GM12801 (cell line): ENCODE data around the gene NIFK.

ENCODE experiments used
- TF ChIP-seq, protein P1 (sequence below): IDR thresholded peaks from one replicate; pipeline ENCODE4 v1.5.1; 2011; ENCODE audit warnings: control low read depth; ENCODE audit not compliant: insufficient read length; ENCODE audit errors: extremely low read depth

Gene NIFK

DNA sequence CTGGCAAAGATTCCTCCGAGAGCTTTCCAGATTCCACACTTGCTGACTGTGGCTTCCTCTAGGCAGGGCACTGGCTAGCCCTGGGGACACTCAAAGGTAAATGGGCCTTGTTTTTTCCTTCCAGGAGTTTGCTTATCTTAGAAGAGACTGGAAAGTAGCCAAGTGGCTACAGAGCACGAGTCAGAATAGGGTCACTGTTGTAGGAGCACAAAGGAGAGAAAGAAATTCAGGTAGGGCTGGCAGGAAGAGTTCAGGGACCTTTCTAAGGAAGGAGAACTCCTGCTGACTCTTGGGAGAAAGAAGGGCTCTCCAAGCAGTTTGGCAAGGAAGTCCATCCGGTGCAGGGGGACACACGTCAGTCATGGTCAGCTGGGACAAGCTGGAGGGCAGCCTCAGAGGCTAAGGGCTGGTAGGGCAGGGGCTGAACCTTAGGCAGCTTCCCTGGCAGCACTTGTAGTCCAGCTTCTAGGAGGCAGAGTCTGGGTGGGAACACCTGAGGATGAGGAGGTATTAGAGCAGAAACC, 39.5 kb downstream of the NIFK start:
- TF ChIP-seq, protein P1, sequence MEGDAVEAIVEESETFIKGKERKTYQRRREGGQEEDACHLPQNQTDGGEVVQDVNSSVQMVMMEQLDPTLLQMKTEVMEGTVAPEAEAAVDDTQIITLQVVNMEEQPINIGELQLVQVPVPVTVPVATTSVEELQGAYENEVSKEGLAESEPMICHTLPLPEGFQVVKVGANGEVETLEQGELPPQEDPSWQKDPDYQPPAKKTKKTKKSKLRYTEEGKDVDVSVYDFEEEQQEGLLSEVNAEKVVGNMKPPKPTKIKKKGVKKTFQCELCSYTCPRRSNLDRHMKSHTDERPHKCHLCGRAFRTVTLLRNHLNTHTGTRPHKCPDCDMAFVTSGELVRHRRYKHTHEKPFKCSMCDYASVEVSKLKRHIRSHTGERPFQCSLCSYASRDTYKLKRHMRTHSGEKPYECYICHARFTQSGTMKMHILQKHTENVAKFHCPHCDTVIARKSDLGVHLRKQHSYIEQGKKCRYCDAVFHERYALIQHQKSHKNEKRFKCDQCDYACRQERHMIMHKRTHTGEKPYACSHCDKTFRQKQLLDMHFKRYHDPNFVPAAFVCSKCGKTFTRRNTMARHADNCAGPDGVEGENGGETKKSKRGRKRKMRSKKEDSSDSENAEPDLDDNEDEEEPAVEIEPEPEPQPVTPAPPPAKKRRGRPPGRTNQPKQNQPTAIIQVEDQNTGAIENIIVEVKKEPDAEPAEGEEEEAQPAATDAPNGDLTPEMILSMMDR, result no peak

DNA sequence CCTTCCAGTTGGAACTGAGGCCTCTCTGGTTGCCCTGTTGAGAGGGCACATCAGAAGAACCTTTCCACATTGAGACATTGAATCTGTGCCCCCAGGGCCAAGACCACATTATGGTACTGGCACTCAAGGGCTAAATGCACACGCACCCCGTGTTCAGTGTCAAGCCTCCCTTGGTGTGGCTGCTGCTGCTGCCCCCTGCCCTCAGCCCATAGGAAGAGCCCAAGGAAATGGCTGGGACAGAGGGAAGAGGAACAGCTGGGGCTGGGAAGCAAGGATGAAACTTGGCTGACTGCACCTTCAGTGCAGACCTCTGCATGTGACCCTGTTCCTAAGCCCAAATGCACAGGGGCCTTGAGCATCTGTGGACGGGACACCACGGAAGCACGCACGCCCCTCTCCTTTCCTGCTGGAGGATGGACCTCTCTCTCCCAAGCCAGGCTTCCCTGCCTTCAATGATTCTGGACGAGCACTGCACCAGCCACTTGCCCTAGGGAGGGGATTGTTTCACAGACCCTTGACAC, 40.2 kb downstream of the NIFK start:
- TF ChIP-seq, protein P1, result no peak

DNA sequence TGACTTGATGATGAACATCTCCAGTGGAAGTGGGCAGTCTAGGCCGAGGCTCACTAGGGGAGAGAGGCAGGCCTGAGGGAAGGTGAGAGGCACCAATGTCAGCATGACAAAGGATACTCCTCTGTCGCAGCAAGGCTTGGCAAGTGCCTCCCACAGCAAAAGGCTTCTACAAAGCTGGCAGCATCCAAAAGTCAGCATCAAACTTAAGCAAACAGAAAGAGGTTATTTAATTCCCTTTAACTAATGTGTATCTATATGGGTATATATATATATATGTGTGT, 41.6 kb downstream of the NIFK start:
- TF ChIP-seq, protein P1, result no peak

DNA sequence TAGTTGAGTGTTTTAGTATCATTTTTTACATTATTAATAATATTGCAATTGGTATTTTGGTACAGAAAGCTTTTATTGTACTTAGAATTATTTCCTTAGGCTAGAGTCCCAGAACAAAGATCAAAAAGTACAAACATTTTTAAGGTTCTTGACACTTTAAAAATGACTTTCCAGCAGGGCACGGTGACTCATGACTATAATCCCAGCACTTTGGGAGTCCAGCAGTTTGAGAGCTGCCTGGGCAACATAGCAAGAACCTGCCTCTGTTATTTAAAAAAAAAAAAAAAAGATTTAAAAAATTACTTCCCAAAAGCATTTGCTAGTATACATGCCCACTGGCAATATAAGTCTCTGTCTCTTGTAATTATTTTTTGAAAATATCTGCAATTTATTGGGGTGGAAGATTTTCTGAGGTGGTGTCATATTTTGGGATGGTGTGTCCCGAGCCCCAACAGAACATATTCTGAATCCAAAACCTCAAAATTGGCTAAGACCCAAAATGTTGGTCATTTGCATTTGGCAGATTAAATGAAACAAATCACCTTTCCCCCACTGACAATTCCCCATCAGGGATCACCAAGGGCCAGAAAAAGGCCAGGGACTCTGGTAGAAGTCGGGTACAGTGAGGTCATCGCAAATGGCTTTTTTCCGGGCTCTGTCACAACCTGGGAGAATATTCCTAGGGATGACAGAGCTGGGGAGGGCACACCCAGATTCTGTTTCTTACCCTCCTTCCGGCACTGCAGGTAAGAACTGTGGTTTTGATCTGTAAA, 42.1 kb downstream of the NIFK start:
- TF ChIP-seq, protein P1, result no peak

DNA sequence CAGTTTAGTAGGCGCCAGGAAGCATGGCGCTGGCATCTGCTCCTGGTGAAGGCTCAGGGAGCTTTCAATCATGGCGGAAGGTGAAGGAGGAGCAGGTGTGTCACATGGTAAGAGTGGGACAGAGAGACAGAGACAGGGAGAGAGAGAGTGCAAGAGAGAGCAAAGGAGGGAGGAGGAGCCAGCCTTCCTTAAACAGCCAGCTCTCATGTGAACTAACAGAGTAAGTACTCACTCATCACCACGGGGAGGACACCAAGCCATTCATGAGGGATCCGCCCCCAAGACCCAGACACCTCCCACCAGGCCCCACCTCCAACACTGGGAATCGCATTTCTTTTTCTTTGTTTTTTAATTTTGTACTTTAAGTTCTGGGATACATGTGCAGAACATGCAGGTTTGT, 46.6 kb downstream of the NIFK start:
- TF ChIP-seq, protein P1, result no peak

DNA sequence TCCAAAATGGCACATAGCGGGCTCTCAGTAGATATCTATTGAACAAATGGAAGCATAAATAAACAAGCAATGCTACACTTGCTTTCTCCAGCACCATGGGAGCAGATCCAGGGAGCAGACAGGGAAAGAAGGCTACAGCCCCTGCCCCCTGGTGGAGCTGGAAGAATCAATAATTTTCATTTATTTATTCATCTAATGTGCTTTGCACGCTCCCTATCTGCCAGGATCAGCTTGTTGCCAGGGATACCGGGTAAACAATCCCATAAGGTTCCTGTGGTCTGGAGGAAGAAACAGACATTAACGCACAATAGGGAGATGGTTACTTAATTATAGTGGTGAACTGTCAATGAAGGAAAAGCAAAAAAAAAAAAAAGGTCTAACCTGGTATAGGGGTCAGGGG, 47.3 kb downstream of the NIFK start:
- TF ChIP-seq, protein P1, result no peak

DNA sequence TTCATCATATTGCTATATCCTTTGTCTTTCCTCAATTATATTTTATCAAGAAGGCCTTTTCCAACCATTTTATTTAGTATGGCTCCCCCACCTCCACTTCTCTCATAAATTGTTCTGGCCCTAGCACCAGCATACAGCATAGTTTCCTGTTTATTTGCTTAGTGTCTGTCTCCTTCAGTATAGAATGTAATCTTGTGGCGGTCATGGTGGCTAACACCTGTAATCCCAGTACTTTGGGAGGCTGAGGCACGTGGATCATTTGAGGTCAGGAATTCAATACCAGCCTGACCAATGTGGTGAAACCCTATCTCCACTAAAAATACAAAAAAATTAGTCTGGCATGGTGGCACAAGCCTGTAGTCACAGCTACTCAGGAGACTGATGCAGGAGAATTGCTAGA, 47.9 kb downstream of the NIFK start:
- TF ChIP-seq, protein P1, result no peak
